ENCODE measurements around the gene HNRNPL. TPM values are rescaled to one million over a fixed set of nuclear protein-coding genes. Genes with fewer than 3 reads are reported as not detected.
A peak's percentile ranks its signal among the peaks of the same experiment; 100 is the strongest.

HNRNPL gene
- total and polyA plus RNA-seq, 10 of the 15 experiments (the other 5 are each of a cell fraction or from before 2014, with no cell fraction given): 32.5 to 512 (median 306) TPM

DNA sequence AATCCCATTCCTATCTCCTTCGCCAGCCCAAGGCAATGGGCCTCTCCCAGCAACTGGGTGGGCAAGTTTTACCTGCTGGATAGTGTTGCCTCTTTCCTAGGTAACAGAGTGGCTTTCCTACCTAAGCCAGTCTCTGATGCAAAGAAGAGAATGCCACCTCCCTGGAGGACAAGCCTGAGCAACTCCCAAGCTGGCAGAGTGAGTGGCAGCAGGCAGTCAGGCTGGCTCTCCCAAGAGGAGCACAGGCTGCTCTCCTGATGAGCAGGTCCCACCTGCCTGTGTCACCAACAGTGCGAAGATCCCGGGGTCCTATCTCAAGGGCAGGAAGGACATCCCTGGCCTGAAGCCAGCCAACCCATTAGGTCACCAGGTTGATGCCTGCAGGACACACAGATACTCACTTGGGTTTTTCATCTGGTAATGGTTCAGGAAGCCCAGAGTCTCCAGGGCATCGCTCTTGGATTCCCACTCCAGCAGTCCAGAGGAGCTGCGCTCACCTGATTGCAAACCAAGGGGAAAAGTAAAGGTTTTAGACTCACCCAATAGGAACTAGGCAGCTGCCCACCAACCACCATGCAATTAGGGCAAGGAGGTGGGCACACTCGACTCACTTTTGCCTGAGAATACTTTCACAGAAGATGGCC is 12.7 kb downstream of the HNRNPL start:
- WGBS (ENCODE audit: insufficient coverage, insufficient replicate concordance, low lambda C conversion rate, missing lambda C conversion rate): 87% methylated on average over 6 of the region's 6 CpGs
- no peak for FAIRE-seq
- SMC1A ChIA-PET (ENCODE audit: uncharacterized antibody, unreplicated experiment): no interaction called here
- no peak overlapping the region for H3K27ac ChIP-seq (ENCODE audit: control insufficient read depth, insufficient read depth)
- RAD21 ChIA-PET (ENCODE audit: unreplicated experiment): no interaction called here
- intact Hi-C loops (cut with micrococcal nuclease; ENCODE audit: unreplicated experiment): loop anchor here (10.0 kb wide), 2 partner anchors 48 to 292 kb away; no protein-coding TSS in a partner anchor
- no peaks in the 10 kb centered on the region for H3K27me3 ChIP-seq (replicated peaks in 1 of 2; ENCODE audit: control insufficient read depth in 2 of 2, insufficient read depth in 2 of 2, low read length in 1 of 2)
- peaks cover 3% of the 10 kb centered on the region; the same call in 1 of the 2 replicates for H3K4me1 ChIP-seq (ENCODE audit: control insufficient read depth, insufficient read depth, low read length)
- H3K4me2 ChIP-seq (ENCODE audit: control insufficient read depth, insufficient read depth): no peak overlapping the region
- peaks cover 45 to 47% of the 10 kb centered on the region in 2 experiments for H3K36me3 ChIP-seq (ENCODE audit: control insufficient read depth in 2 of 2, insufficient read depth in 2 of 2, low read length in 1 of 2)
- no peaks in the 10 kb centered on the region; the same call in 1 of the 2 replicates for H4K20me1 ChIP-seq (ENCODE audit: control insufficient read depth, insufficient read depth)
- BruUV-seq (replicated peaks): no TSS peak
- POLR2A ChIA-PET: interaction anchor here (0.5 to 1.5 kb wide), 3 partner anchors 8 to 60 kb away, joined by 3 to 8 read pairs (median 4); no protein-coding TSS in a partner anchor
- no peaks in the 10 kb centered on the region for H3K9me3 ChIP-seq (replicated peaks; ENCODE audit: control insufficient read depth, insufficient read depth, low read length)
- no peak overlapping the region for H3K4me3 ChIP-seq
- peaks cover 5% of the 10 kb centered on the region for H3K79me2 ChIP-seq (ENCODE audit: control insufficient read depth, insufficient read depth, low read length)
- no peak for ATAC-seq
- in situ Hi-C loops (cut with MboI): no loop called here
- no peak overlapping the region for H3K9ac ChIP-seq (ENCODE audit: control insufficient read depth, insufficient read depth, low read length)
- DNase-seq (ENCODE audit: low read depth, low spot score): no peak
- TF ChIP-seq NR2C2 (IDR thresholded peaks at IDR 0.05; ENCODE audit: borderline replicate concordance, control insufficient read depth, insufficient read length, low read depth): no peak
- no peak for TF ChIP-seq TBL1XR1 (IDR thresholded peaks at IDR 0.05; ENCODE audit: low read depth, low read length)
- TF ChIP-seq IKZF2 (IDR thresholded peaks at IDR 0.05): no peak
- no peak for TF ChIP-seq SPI1 (IDR thresholded peaks at IDR 0.05; ENCODE audit: borderline replicate concordance, insufficient read depth, low read depth, low read length)
- TF ChIP-seq NR2C1 (IDR thresholded peaks at IDR 0.05): no peak
- TF ChIP-seq RUNX3 (IDR thresholded peaks at IDR 0.05; ENCODE audit: low read length): no peak
- TF ChIP-seq ELK1 (IDR thresholded peaks at IDR 0.05; ENCODE audit: low read depth, low read length): no peak
- 0 out of 2 replicates have a peak, but pooled peaks have one; percentile 32 for TF ChIP-seq POLR2AphosphoS2 (IDR thresholded peaks at IDR 0.05; ENCODE audit: low read depth, low read length)
- no peak for TF ChIP-seq RELA (IDR thresholded peaks at IDR 0.05; ENCODE audit: borderline replicate concordance, partially characterized antibody)
- no peak for TF ChIP-seq ETV6 (conservative IDR thresholded peaks at IDR 0.05 in 1 of 2, IDR thresholded peaks at IDR 0.05 in 1 of 2; ENCODE audit: borderline replicate concordance in 1 of 2, low read depth in 1 of 2)
- TF ChIP-seq POLR2A (IDR thresholded peaks at IDR 0.05; ENCODE audit: low read depth, low read length): peak; percentile 61
- CTCF ChIA-PET: no interaction called here
- H2AFZ ChIP-seq (ENCODE audit: control insufficient read depth, low read depth, low read length): no peak overlapping the region
